GM18498 (cell line): Measurements from ENCODE around the gene SLC2A4RG.
"Not testable (repeated sequence)": the region's sequence is repeated elsewhere in the genome, so short reads cannot be mapped to it uniquely, and the experiment has no call there.

ENCODE experiments used
- ATAC-seq: cut with Tn5 transposase; IDR thresholded peaks from one replicate; pipeline ENCODE4 v1.9.1; 2021; ENCODE audit warnings: mild to moderate bottlenecking, moderate library complexity; ENCODE audit not compliant: unreplicated experiment

Gene SLC2A4RG

GRCh38 chr20:63773571-63774241 is 34.1 kb downstream of the SLC2A4RG start:
- ATAC-seq, result no peak

DNA sequence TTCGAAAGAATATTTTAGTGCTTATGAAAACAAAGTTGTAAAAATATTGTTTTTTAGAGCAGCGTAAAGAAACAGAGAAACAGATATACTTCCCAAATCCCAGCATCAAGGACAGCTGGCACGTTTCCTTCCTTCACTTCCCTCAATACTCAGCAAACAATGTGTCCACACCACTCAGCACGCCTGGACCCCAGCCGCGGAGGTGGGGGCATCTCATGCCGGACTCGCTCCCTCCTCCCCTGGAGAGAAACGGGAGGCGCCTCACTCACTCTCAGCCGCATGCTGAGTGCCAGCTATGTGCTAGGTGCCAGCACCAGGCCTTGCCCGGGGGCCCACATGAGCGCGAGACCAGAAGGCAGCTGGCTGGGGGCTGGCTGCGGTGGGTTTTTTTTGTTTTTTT is 34.7 kb downstream of the SLC2A4RG start:
- ATAC-seq, result no peak

- ATAC-seq, result no peak
Measured at GRCh38 chr20:63775096-63775978, 35.8 kb downstream of the SLC2A4RG start.

- not testable (repeated sequence) for ATAC-seq
Measured at GRCh38 chr20:63776875-63777274, 37.3 kb downstream of the SLC2A4RG start.

GRCh38 chr20:63777614-63778013 is 38.0 kb downstream of the SLC2A4RG start:
- ATAC-seq, result no peak

GRCh38 chr20:63778034-63778752 is 38.6 kb downstream of the SLC2A4RG start:
- ATAC-seq, result no peak

DNA sequence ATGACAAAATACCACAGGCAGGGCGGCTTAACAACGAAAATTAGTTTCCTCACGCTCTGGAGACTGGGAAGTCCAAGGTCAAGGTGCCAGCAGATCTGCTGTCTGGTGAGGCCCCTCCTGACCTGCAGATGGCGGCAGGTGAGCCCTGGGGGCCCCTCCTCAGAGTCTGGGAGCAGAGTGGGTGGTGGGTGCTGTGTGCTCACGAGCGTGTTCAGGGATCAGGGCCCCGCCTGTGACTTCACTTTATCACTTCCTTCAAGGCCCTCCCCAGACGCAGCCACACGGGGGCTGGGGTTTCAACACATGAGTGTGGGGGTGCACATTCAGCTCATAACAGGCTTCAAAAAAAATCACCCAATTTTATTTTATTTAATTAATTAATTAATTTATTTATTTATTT is 39.3 kb downstream of the SLC2A4RG start:
- ATAC-seq, result no peak

GRCh38 chr20:63781181-63781580 is 41.6 kb downstream of the SLC2A4RG start:
- no peak for ATAC-seq

GRCh38 chr20:63782051-63782471 is 42.5 kb downstream of the SLC2A4RG start:
- no peak for ATAC-seq

DNA sequence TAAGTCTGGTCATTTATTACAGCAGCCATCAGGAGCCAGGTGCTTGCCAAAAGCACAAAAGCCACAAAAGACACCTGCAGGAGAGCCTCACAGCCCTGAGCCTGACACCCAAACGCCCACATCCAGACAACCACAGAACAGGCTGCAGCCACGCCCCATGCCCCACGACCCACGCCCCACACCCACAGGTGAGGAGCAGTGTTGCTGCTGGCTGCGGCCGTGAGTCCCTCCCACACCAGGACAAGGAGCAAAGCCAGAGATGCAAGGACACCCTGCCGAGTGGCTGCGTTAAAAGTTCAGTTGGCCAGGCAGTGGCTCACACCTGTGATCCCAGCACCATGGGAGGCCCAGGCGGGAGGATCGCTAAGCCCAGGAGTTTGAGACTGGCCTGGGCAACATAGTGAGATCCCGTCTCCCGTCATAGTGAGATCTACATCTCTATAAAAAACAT is 43.0 kb downstream of the SLC2A4RG start:
- ATAC-seq, result no peak

GRCh38 chr20:63783970-63784369 is 44.4 kb downstream of the SLC2A4RG start:
- ATAC-seq, result no peak

- ATAC-seq, result no peak
Measured at GRCh38 chr20:63785691-63786131, 46.1 kb downstream of the SLC2A4RG start.

DNA sequence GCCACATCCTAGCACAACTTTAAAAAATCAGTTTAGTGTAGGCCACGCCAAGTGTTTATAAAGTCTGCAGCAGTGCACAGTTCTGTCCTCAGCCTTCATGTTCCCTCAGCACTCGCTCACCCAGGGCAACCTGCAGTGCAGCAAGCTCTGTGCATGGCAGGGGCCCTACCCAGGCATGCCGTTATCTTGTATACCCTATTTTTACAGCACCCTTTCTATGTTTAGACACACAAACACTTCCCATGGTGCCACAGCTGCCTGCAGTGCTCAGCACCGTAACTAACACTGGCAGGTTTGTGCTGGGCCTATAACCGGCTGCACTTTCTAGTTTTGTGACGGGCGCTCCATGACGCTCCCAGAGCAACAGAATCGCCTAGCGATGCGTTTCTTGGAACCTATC is 47.7 kb downstream of the SLC2A4RG start:
- ATAC-seq, result no peak

GRCh38 chr20:63787749-63788148 is 48.2 kb downstream of the SLC2A4RG start:
- ATAC-seq, result no peak

- no peak for ATAC-seq
Measured at GRCh38 chr20:63789836-63790571, 50.4 kb downstream of the SLC2A4RG start.

- ATAC-seq, result no peak
Measured at GRCh38 chr20:63790572-63791168, 51.1 kb downstream of the SLC2A4RG start.

DNA sequence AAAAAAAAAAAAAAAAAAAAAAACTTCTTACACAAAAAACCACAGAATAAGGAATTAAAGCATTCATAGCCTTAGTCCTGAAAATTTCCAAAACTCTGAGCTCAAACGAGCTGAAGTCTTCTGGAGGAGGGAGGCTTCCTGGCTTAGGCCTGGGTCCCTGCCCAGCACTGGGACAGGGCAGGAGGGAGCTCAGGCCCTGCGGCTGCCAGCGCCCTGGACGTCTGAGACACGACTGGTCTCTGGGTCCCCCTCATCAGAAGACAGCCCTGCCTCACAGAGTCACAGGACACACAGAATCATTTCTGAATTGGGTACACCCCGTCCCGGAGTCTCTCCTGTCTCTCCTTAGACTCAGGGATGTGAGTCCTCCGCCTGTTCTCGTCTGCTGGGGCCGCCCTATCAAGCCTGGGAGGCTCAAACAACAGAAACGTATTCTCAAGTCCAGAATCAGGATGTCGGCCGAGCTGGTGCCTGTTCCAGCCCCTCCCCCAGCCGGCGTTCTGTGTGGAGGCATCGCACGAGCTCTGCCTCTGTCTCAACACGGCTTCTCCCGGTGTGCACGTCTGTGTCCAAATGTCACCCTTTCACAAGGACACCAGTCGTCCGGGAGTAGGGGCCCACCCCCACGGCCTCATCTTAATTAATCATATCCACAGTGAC is 52.1 kb downstream of the SLC2A4RG start:
- ATAC-seq, result no peak

DNA sequence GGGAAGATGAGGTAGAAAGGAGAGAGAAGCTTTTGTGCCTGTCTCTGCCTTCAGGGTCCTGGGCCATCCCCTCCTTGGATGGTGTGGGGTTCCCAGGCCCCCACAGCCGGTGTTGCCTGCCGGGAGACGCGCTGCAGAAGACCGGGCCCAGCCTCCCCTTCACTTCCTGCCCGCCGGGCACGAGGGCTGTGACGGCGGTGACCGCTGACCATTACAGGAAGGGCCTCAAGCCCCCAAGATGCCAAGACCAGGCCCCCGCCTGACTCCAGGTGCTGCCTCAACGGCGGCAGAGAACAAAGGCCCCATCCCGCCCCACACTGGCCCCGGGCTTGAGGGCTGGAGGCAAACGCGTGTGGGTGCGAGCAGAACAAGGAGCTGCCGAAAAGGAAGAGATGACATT is 53.3 kb downstream of the SLC2A4RG start:
- ATAC-seq, result no peak
